ENCODE measurements around the gene MYO1D. TPM values are rescaled to one million over a fixed set of nuclear protein-coding genes. Genes with fewer than 3 reads are reported as not detected.
"Not testable (repeated sequence)": the region's sequence is repeated elsewhere in the genome, so short reads cannot be mapped to it uniquely, and the experiment has no call there.

Gene MYO1D
- total RNA-seq, 1 experiment from 2014 or later = 57.2 TPM

GRCh38 chr17:32648450-32648849, 228.5 kb downstream of the MYO1D start:
- no peak overlapping the region for H3K27ac Mint-ChIP-seq (ENCODE audit: unreplicated experiment)
- CTCF ChIA-PET = no interaction called here
- intact Hi-C loops (cut with micrococcal nuclease; ENCODE audit: unreplicated experiment) = loop anchor here (1.0 kb wide), 1 partner anchor 28 kb away; no protein-coding TSS in a partner anchor
- H3K27me3 Mint-ChIP-seq (ENCODE audit: unreplicated experiment) = no peaks in the 10 kb centered on the region
- TF ChIP-seq, protein P1, sequence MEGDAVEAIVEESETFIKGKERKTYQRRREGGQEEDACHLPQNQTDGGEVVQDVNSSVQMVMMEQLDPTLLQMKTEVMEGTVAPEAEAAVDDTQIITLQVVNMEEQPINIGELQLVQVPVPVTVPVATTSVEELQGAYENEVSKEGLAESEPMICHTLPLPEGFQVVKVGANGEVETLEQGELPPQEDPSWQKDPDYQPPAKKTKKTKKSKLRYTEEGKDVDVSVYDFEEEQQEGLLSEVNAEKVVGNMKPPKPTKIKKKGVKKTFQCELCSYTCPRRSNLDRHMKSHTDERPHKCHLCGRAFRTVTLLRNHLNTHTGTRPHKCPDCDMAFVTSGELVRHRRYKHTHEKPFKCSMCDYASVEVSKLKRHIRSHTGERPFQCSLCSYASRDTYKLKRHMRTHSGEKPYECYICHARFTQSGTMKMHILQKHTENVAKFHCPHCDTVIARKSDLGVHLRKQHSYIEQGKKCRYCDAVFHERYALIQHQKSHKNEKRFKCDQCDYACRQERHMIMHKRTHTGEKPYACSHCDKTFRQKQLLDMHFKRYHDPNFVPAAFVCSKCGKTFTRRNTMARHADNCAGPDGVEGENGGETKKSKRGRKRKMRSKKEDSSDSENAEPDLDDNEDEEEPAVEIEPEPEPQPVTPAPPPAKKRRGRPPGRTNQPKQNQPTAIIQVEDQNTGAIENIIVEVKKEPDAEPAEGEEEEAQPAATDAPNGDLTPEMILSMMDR (IDR thresholded peaks at IDR 0.05; ENCODE audit: unreplicated experiment) = no peak
- no peak overlapping the region for H3K4me3 Mint-ChIP-seq (ENCODE audit: low read depth, unreplicated experiment)
- no peaks in the 10 kb centered on the region for H3K4me1 Mint-ChIP-seq (ENCODE audit: low read depth, unreplicated experiment)
- BruUV-seq (replicated peaks) = no TSS peak
- peaks cover 13% of the 10 kb centered on the region for H3K36me3 Mint-ChIP-seq (ENCODE audit: insufficient read depth, unreplicated experiment)
- peaks cover 11% of the 10 kb centered on the region for H3K9me3 Mint-ChIP-seq (ENCODE audit: low read depth, unreplicated experiment)
- DNase-seq = no peak

DNA sequence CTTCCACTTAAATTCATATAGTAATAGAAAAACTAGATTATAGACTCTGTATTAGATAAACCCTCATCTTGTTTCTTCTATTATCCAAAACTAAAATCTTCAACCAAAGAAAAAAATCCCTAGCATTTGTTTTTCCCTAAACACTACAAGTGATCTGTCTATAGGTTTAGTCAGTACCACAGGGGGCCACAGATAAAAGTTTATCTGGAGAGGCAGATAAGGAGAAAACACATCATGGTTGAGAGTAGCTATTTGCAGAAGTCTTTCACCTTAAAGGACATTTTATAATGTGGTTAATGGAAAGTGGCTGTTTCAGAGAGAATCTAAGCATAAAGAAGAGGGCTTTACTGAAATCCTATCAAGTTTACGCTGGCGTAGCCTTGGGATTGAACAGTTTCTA, 230.0 kb downstream of the MYO1D start:
- H3K4me1 Mint-ChIP-seq (ENCODE audit: low read depth, unreplicated experiment) = no peaks in the 10 kb centered on the region
- no TSS peak for BruUV-seq (replicated peaks)
- CTCF ChIA-PET = no interaction called here
- peaks cover 11% of the 10 kb centered on the region for H3K9me3 Mint-ChIP-seq (ENCODE audit: low read depth, unreplicated experiment)
- intact Hi-C loops (cut with micrococcal nuclease; ENCODE audit: unreplicated experiment) = no loop called here
- no peaks in the 10 kb centered on the region for H3K27me3 Mint-ChIP-seq (ENCODE audit: unreplicated experiment)
- no peak for DNase-seq
- no peak overlapping the region for H3K27ac Mint-ChIP-seq (ENCODE audit: unreplicated experiment)
- H3K4me3 Mint-ChIP-seq (ENCODE audit: low read depth, unreplicated experiment) = no peak overlapping the region
- H3K36me3 Mint-ChIP-seq (ENCODE audit: insufficient read depth, unreplicated experiment) = peaks cover 8% of the 10 kb centered on the region
- TF ChIP-seq, protein P1 (IDR thresholded peaks at IDR 0.05; ENCODE audit: unreplicated experiment) = no peak

GRCh38 chr17:32641514-32641913, 235.4 kb downstream of the MYO1D start:
- intact Hi-C loops (cut with micrococcal nuclease; ENCODE audit: unreplicated experiment); H3K4me1 Mint-ChIP-seq (ENCODE audit: low read depth, unreplicated experiment); DNase-seq; H3K27ac Mint-ChIP-seq (ENCODE audit: unreplicated experiment); H3K4me3 Mint-ChIP-seq (ENCODE audit: low read depth, unreplicated experiment); H3K36me3 Mint-ChIP-seq (ENCODE audit: insufficient read depth, unreplicated experiment); H3K27me3 Mint-ChIP-seq (ENCODE audit: unreplicated experiment); BruUV-seq (replicated peaks); H3K9me3 Mint-ChIP-seq (ENCODE audit: low read depth, unreplicated experiment): not testable (repeated sequence)
- CTCF ChIA-PET = interaction anchor here (0.6 kb wide), 1 partner anchor 1544 kb away, joined by 8 read pairs; no protein-coding TSS in a partner anchor

- no peaks in the 10 kb centered on the region for H3K9me3 Mint-ChIP-seq (ENCODE audit: low read depth, unreplicated experiment)
- no peaks in the 10 kb centered on the region for H3K4me1 Mint-ChIP-seq (ENCODE audit: low read depth, unreplicated experiment)
- no peak overlapping the region for H3K4me3 Mint-ChIP-seq (ENCODE audit: low read depth, unreplicated experiment)
- no peaks in the 10 kb centered on the region for H3K36me3 Mint-ChIP-seq (ENCODE audit: insufficient read depth, unreplicated experiment)
- TF ChIP-seq, protein P1 (IDR thresholded peaks at IDR 0.05; ENCODE audit: unreplicated experiment) = no peak
- H3K27ac Mint-ChIP-seq (ENCODE audit: unreplicated experiment) = no peak overlapping the region
- DNase-seq = no peak
- intact Hi-C loops (cut with micrococcal nuclease; ENCODE audit: unreplicated experiment) = no loop called here
- no peaks in the 10 kb centered on the region for H3K27me3 Mint-ChIP-seq (ENCODE audit: unreplicated experiment)
- CTCF ChIA-PET = no interaction called here
- BruUV-seq (replicated peaks) = no TSS peak
These were observed 240.2 kb downstream of the MYO1D start for GRCh38 chr17:32636598-32637218.

DNA sequence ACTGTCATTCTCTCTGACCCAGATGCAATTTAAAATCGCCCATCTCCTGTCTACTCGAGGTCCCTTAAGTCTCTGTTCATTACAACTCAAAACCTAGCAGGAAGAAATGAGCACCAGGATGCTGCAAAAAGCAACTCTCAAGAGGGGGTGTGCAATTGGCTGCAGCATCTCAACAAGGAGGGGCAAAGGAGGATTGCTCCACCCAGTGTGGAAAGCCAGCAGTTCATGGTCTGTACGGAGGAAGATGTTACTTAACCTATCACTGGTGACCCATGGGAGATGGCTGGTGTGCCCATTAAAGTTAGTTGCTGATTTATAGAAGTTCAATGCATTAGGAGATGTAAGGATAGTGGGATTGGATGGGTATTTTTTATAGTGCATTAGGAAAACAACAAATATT, 242.8 kb downstream of the MYO1D start:
- no peaks in the 10 kb centered on the region for H3K36me3 Mint-ChIP-seq (ENCODE audit: insufficient read depth, unreplicated experiment)
- no peaks in the 10 kb centered on the region for H3K4me1 Mint-ChIP-seq (ENCODE audit: low read depth, unreplicated experiment)
- no peaks in the 10 kb centered on the region for H3K9me3 Mint-ChIP-seq (ENCODE audit: low read depth, unreplicated experiment)
- no peak overlapping the region for H3K4me3 Mint-ChIP-seq (ENCODE audit: low read depth, unreplicated experiment)
- no peaks in the 10 kb centered on the region for H3K27me3 Mint-ChIP-seq (ENCODE audit: unreplicated experiment)
- BruUV-seq (replicated peaks) = no TSS peak
- no peak for DNase-seq
- TF ChIP-seq, protein P1 (IDR thresholded peaks at IDR 0.05; ENCODE audit: unreplicated experiment) = no peak
- CTCF ChIA-PET = no interaction called here
- intact Hi-C loops (cut with micrococcal nuclease; ENCODE audit: unreplicated experiment) = no loop called here
- H3K27ac Mint-ChIP-seq (ENCODE audit: unreplicated experiment) = no peak overlapping the region
